ENCODE data around the gene CAPS.

DNA sequence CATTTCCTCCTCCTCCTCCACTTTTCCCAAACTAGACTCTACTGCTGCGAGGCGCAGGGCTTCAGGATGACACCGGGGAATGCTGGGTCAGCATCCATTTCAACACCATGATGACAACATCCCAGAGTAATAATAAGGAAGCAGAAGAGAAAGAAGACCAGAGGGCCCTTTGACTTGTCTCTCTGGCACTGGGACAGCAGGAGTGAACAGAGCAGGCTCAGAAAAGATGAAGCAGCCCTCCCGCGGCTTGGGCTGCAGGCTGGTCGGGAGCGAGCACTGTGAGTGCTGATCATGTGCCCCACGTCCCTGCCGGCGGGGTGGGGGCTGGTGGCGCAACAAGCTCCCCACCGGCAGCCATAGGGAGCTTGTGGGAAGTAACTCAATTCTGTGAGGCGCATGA lies 33.4 kb downstream of the CAPS start:
- TF ChIP-seq, protein P1, sequence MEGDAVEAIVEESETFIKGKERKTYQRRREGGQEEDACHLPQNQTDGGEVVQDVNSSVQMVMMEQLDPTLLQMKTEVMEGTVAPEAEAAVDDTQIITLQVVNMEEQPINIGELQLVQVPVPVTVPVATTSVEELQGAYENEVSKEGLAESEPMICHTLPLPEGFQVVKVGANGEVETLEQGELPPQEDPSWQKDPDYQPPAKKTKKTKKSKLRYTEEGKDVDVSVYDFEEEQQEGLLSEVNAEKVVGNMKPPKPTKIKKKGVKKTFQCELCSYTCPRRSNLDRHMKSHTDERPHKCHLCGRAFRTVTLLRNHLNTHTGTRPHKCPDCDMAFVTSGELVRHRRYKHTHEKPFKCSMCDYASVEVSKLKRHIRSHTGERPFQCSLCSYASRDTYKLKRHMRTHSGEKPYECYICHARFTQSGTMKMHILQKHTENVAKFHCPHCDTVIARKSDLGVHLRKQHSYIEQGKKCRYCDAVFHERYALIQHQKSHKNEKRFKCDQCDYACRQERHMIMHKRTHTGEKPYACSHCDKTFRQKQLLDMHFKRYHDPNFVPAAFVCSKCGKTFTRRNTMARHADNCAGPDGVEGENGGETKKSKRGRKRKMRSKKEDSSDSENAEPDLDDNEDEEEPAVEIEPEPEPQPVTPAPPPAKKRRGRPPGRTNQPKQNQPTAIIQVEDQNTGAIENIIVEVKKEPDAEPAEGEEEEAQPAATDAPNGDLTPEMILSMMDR (conservative IDR thresholded peaks at IDR 0.05; ENCODE audit: low read depth, low read length), result no peak
- no peak for TF ChIP-seq EZH2 (IDR thresholded peaks at IDR 0.05; ENCODE audit: low read length, unreplicated experiment)
